GM15510 (cell line): Measurements from ENCODE around the gene SIRPG.

Experiments
- POLR2A ChIP-seq: IDR thresholded peaks from 3 replicates; pipeline ENCODE4 v1.6.1; 2011; ENCODE audit warnings: borderline replicate concordance; ENCODE audit not compliant: insufficient read length; ENCODE audit errors: extremely low read depth

The SIRPG gene

GRCh38 chr20:1629321-1629720 lies 28.3 kb downstream of the SIRPG start:
- TF ChIP-seq POLR2A, result no peak

GRCh38 chr20:1628621-1629020 lies 29.0 kb downstream of the SIRPG start:
- no peak for TF ChIP-seq POLR2A

- no peak for TF ChIP-seq POLR2A
Observed at GRCh38 chr20:1627200-1627550, 30.4 kb downstream of the SIRPG start.

GRCh38 chr20:1626528-1627199 lies 30.9 kb downstream of the SIRPG start:
- TF ChIP-seq POLR2A, result no peak

GRCh38 chr20:1625083-1625690 lies 32.4 kb downstream of the SIRPG start:
- TF ChIP-seq POLR2A, result no peak

GRCh38 chr20:1623501-1624205 lies 33.9 kb downstream of the SIRPG start:
- TF ChIP-seq POLR2A, result no peak

- TF ChIP-seq POLR2A, result no peak
Observed at GRCh38 chr20:1622450-1622849, 35.1 kb downstream of the SIRPG start.

GRCh38 chr20:1621316-1621715 lies 36.3 kb downstream of the SIRPG start:
- TF ChIP-seq POLR2A, result no peak

- no peak for TF ChIP-seq POLR2A
Observed at GRCh38 chr20:1619861-1620444, 37.6 kb downstream of the SIRPG start, which contains the start of gene SIRPB1. Gene SIRPB1 (minus strand): TSS chr20:1620009. CDS start chr20:1619944, 65 bp downstream.

GRCh38 chr20:1618954-1619540 lies 38.5 kb downstream of the SIRPG start:
- no peak for TF ChIP-seq POLR2A

- TF ChIP-seq POLR2A, result no peak
Observed at GRCh38 chr20:1618479-1618878, 39.1 kb downstream of the SIRPG start.

- no peak for TF ChIP-seq POLR2A
Observed at GRCh38 chr20:1616858-1617434, 40.6 kb downstream of the SIRPG start.

- TF ChIP-seq POLR2A, result no peak
Observed at GRCh38 chr20:1600736-1601135, 56.8 kb downstream of the SIRPG start.

GRCh38 chr20:1595333-1595732 lies 62.2 kb downstream of the SIRPG start:
- TF ChIP-seq POLR2A, result no peak

- no peak for TF ChIP-seq POLR2A
Observed at GRCh38 chr20:1588533-1589460, 68.8 kb downstream of the SIRPG start.
